GM08714 (cell line): Measurements from ENCODE around the gene ARID4B.

ENCODE experiments used
- H3K4me3 ChIP-seq: fragments of 200-500 bp; sonication (Bioruptor generic); 2 replicates; pipeline ENCODE4 v1.5.1; 2014; ENCODE audit warnings: mild to moderate bottlenecking, low read length, inconsistent platforms
- ZNF274 ChIP-seq: IDR thresholded peaks from 2 replicates; pipeline ENCODE4 v1.6.1; 2012; ENCODE audit warnings: mild to moderate bottlenecking, low read depth, low read length

The ARID4B gene

DNA sequence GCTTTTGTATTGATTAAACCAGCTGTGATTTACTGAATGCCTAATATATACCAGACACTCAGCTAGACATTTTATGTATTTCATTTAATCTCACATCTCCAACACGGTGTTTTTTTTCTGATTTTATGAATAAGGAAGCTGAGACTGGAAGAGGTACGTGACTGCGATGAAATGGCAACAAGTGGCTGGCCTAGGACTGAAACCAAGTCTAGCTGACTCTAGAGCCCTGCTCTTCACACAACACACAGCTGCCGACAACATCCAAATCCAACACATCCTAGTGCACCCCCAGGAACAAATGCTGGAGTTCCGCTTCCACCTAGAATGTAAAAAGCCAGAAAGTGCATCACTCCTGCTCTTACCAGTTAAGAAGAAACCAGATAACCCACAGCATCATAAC is 188.7 kb downstream of the ARID4B start:
- H3K4me3 ChIP-seq = no peak overlapping the region
- TF ChIP-seq ZNF274 = no peak

DNA sequence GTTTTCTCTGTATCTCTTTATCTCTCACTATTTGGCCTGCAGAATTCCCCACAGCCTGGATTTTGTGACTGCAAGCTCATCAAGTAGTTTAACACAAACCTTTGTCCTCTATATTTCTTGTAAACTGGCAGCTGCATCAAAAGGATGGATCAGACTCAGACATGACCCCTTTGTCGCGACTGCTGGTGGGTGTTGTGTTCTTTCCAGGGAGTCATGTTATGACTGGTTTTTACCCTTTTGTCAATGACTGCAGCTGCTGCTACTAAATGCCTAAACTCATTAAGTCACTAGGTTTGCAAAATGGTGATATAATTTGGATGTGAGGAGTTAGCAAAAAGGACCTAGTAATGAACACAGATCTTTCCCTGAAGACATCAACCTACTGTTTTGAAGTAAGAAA is 189.2 kb downstream of the ARID4B start:
- no peak for TF ChIP-seq ZNF274
- no peak overlapping the region for H3K4me3 ChIP-seq

- no peak for TF ChIP-seq ZNF274
- H3K4me3 ChIP-seq = no peak overlapping the region
Observed at GRCh38 chr1:235136111-235136510, 191.9 kb downstream of the ARID4B start.

DNA sequence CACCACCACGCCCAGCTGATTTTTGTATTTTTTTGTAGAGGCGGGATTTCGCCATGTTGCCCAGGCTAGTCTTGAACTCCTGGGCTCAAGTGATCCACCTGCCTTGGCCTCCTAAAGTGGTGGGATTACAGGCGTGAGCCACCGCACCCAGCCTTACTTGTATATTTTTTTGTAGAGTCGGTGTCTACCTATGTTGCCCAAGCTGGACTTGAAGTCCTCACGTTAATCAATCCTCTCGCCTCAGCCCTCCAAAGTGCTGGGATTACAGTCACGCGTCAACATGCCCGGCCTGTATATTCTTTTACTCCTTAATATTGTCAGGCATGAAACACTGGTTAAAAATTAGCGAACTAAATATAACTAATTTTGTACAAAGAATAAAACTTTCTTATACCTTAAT is 193.8 kb downstream of the ARID4B start:
- TF ChIP-seq ZNF274 = no peak
- no peak overlapping the region for H3K4me3 ChIP-seq

- H3K4me3 ChIP-seq = no peak overlapping the region
- TF ChIP-seq ZNF274 = no peak
Observed at GRCh38 chr1:235133086-235133485, 194.9 kb downstream of the ARID4B start.

DNA sequence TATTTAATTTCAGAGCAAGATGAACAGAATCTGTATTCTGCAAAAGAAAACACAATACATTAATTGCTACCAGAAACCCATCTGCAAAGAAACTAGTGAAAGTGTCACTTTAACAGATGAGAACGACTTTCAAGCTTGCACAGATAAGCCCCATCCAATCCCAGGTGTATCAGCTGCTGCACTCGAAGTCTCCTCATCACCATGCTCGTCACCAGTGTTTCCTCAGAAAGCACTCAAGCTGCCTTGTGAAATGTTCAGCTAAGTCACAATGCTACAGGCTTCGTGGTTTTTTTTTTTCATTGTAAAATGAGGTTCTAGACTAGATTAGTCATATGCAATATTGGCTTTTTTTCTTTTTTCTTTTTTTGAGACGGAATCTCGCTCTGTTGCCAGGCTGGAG is 196.0 kb downstream of the ARID4B start:
- no peak overlapping the region for H3K4me3 ChIP-seq
- no peak for TF ChIP-seq ZNF274

DNA sequence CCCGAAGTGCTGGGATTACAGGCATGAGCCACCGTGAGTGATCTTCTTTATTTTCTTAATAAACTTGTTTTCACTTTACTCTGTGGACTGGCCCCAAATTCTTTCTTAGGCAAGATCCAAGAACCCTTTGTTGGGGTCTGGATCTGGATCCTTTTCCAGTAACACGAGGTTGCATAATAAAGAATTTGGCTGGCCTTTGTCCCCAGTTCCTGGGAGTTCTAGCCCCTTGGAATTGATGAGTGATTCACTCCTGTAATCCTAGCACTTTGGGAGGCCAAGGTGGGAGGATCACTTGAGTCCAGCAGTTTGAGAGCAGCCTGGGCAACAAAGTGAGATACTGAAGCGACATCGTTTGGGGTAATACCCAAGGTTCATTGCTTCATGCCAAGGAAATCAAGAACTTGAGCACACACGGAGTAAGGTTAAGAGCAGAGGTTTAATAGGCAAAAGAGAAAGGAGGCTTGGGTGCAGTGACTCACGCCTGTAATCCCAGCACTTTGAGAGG is 197.2 kb downstream of the ARID4B start:
- TF ChIP-seq ZNF274 = no peak

DNA sequence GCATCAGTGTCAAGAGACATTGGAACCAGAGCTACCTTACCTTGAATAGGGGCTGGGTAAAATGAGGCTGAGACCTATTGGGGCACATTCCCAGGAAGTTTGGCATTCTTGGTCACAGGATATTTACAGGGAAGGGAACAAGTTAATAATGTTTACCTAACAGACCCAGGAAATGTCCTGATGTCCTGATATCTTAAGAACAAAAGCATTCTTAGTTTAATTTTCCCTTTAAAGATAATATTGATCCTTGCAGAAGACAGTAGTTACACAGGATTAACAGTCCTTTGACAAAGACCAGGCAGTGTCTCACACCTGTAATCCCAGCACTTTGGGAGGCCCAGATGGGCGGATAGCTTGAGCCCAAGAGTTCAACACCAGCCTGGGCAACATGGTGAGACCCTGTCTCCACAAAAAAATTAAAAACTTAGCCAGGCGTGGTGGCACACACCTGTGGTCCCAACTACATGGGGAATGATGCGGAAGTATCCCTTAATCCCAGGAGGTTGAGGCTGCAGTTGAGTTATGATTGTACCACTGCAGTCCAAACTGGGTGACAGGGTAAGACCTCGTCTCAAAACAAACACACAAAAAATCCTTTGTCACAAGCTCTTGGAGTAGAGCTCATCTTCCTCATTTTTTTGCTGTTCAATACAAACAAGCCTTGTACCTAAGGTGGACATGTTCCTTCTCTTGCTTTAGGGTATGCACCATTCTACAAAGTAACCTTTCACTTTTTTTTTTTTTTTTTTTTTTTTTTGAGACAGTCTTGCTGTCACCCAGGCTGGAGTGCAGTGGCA is 198.0 kb downstream of the ARID4B start:
- no peak overlapping the region for H3K4me3 ChIP-seq
- no peak for TF ChIP-seq ZNF274

More for the DNA sequence above, 197.2 kb downstream of the ARID4B start:
- no peak overlapping the region for H3K4me3 ChIP-seq

- H3K4me3 ChIP-seq = peak within 1 kb of the TSS; percentile 82
- TF ChIP-seq ZNF274 = no peak
Observed at GRCh38 chr1:235128456-235129328, 199.3 kb downstream of the ARID4B start, which contains the start of gene TOMM20. TSS of gene TOMM20 (minus strand) at chr1:235128837. CDS start at chr1:235128715, 122 bp downstream.

- no peak for TF ChIP-seq ZNF274
- H3K4me3 ChIP-seq = peak overlapping the region; percentile 82
Observed at GRCh38 chr1:235127732-235128455, 200.1 kb downstream of the ARID4B start.

DNA sequence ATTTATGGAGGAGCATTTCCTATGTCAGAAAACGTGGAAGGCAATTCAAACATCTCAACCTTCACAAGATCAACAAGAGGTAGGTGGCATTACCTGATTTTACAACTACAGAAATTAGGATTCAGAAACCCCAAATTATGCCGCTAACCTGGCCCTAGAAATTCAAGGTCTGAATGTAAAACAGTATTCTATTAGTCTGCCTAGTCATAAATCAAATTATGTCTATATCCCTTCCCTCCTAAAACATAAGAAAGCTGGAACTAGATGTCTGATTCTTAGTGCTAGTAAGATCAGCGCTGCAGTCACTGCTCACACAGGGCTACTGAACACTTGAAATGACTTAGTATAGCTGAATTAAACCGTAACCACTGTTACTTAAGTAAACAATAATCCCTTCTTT is 200.8 kb downstream of the ARID4B start:
- peak overlapping the region; percentile 82 for H3K4me3 ChIP-seq
- no peak for TF ChIP-seq ZNF274

GRCh38 chr1:235124665-235125064 is 203.3 kb downstream of the ARID4B start:
- no peak for TF ChIP-seq ZNF274
- H3K4me3 ChIP-seq = no peak overlapping the region

- no peak for TF ChIP-seq ZNF274
- H3K4me3 ChIP-seq = no peak overlapping the region
Observed at GRCh38 chr1:235124111-235124510, 203.9 kb downstream of the ARID4B start.

- no peak overlapping the region for H3K4me3 ChIP-seq
- no peak for TF ChIP-seq ZNF274
Observed at GRCh38 chr1:235122348-235122747, 205.6 kb downstream of the ARID4B start.
